Gastroesophageal sphincter (tissue), 3 donors: Measurements from ENCODE around the gene ZBTB17.

ENCODE experiments used
- POLR2A ChIP-seq, 2 donors: fragments of 450-650 bp; IDR thresholded peaks; one replicate each; pipeline ENCODE4 v1.6.1; 2017; ENCODE audit warnings: antibody characterized with exemption in 2 of 2, mild to moderate bottlenecking in 2 of 2, moderate library complexity in 1 of 2
- TF ChIP-seq, protein P1 (sequence below), 4 experiments: fragments of 200-600 bp in 2 of 4; fragments of 450-650 bp in 2 of 4; sonication (generic) in 1 of 4; IDR thresholded peaks; one replicate each; pipeline ENCODE4 v1.5.1; 2017 to 2019; ENCODE audit warnings: antibody characterized with exemption in 4 of 4, mild to moderate bottlenecking in 2 of 4, moderate library complexity in 2 of 4

DNA sequence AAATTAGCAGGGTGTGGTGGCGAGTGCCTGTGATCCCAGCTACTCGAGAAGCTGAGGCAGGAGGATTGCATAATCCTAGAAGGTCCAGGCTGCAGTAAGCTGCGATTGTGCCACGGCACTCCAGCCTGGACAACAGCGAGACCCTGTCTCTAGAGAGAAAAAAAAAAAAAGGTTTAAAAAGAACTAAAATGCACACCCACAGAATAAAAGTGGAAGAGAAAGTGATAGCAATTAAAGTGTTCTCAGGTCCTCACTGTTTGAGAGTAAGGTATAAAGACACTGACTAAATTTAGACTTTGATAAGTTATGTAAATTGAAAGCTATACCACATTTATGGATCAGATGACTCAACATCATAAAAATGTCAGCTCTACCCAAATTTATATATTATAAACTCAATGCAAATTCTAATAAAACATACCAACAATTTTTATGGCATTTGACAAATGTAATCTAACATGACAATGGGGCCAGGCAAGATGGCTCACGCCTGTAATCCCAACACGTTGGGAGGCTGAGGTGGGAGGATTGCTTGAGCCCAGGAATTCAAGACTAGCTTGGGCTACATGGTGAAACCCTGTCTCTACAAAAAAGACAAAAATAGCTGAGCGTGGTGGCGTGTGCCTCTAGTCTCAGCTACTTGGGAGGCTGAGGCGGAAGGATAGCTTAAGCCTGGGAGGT lies 11.8 kb downstream of the ZBTB17 start:
- TF ChIP-seq, protein P1, sequence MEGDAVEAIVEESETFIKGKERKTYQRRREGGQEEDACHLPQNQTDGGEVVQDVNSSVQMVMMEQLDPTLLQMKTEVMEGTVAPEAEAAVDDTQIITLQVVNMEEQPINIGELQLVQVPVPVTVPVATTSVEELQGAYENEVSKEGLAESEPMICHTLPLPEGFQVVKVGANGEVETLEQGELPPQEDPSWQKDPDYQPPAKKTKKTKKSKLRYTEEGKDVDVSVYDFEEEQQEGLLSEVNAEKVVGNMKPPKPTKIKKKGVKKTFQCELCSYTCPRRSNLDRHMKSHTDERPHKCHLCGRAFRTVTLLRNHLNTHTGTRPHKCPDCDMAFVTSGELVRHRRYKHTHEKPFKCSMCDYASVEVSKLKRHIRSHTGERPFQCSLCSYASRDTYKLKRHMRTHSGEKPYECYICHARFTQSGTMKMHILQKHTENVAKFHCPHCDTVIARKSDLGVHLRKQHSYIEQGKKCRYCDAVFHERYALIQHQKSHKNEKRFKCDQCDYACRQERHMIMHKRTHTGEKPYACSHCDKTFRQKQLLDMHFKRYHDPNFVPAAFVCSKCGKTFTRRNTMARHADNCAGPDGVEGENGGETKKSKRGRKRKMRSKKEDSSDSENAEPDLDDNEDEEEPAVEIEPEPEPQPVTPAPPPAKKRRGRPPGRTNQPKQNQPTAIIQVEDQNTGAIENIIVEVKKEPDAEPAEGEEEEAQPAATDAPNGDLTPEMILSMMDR (IDR thresholded peaks at IDR 0.05) = no peak
- no peak for TF ChIP-seq POLR2A (IDR thresholded peaks at IDR 0.05)
